ENCODE data around the gene MRPL19.
A peak's percentile ranks its signal among the peaks of the same experiment; 100 is the strongest.

The MRPL19 gene

GRCh38 chr2:75622929-75623328 is 23.7 kb upstream of the MRPL19 start:
- no peak overlapping the region for H3K4me3 ChIP-seq (ENCODE audit: control insufficient read depth, low read depth, low read length)
- TF ChIP-seq CTCF (IDR thresholded peaks at IDR 0.05; ENCODE audit: control insufficient read depth, insufficient read depth, low read depth, low read length, missing control alignments) = no peak
- DNase-seq (ENCODE audit: low read depth) = no peak

- no peak overlapping the region for H3K4me3 ChIP-seq (ENCODE audit: control insufficient read depth, low read depth, low read length)
- no peak for DNase-seq (ENCODE audit: low read depth)
- TF ChIP-seq CTCF (IDR thresholded peaks at IDR 0.05; ENCODE audit: control insufficient read depth, insufficient read depth, low read depth, low read length, missing control alignments) = peak; percentile 98
These were observed 18.6 kb upstream of the MRPL19 start for GRCh38 chr2:75627902-75628504.

GRCh38 chr2:75632091-75632701 is 14.4 kb upstream of the MRPL19 start:
- DNase-seq (ENCODE audit: low read depth) = peak; percentile 31
- no peak overlapping the region for H3K4me3 ChIP-seq (ENCODE audit: control insufficient read depth, low read depth, low read length)
- no peak for TF ChIP-seq CTCF (IDR thresholded peaks at IDR 0.05; ENCODE audit: control insufficient read depth, insufficient read depth, low read depth, low read length, missing control alignments)

- no peak for DNase-seq (ENCODE audit: low read depth)
- no peak overlapping the region for H3K4me3 ChIP-seq (ENCODE audit: control insufficient read depth, low read depth, low read length)
- TF ChIP-seq CTCF (IDR thresholded peaks at IDR 0.05; ENCODE audit: control insufficient read depth, insufficient read depth, low read depth, low read length, missing control alignments) = no peak
These were observed 13.8 kb upstream of the MRPL19 start for GRCh38 chr2:75632813-75633212.

- no peak for DNase-seq (ENCODE audit: low read depth)
- no peak overlapping the region for H3K4me3 ChIP-seq (ENCODE audit: control insufficient read depth, low read depth, low read length)
- TF ChIP-seq CTCF (IDR thresholded peaks at IDR 0.05; ENCODE audit: control insufficient read depth, insufficient read depth, low read depth, low read length, missing control alignments) = no peak
These were observed 13.0 kb upstream of the MRPL19 start for GRCh38 chr2:75633620-75634019.

- no peak overlapping the region for H3K4me3 ChIP-seq (ENCODE audit: control insufficient read depth, low read depth, low read length)
- no peak for DNase-seq (ENCODE audit: low read depth)
- no peak for TF ChIP-seq CTCF (IDR thresholded peaks at IDR 0.05; ENCODE audit: control insufficient read depth, insufficient read depth, low read depth, low read length, missing control alignments)
These were observed 11.6 kb upstream of the MRPL19 start for GRCh38 chr2:75634945-75635344.

Data from AG09309 (cell line).